HepG2 (cell line): ENCODE data around the gene TGM6.

ENCODE experiments used
- ARNT ChIP-seq: fragments of 450-650 bp; IDR thresholded peaks from 2 replicates; pipeline ENCODE4 v1.6.1; 2017
- FOSL1 ChIP-seq: sonication (generic); formaldehyde crosslinking; IDR thresholded peaks from 2 replicates; pipeline ENCODE4 v1.9.0; 2021; ENCODE audit warnings: missing genetic modification reagents, borderline replicate concordance
- NFE2L1 ChIP-seq: sonication (generic); formaldehyde crosslinking; IDR thresholded peaks from 2 replicates; pipeline ENCODE4 v1.4.0; 2020; ENCODE audit warnings: missing genetic modification reagents, mild to moderate bottlenecking, borderline replicate concordance
- NFIC ChIP-seq: IDR thresholded peaks from 2 replicates; pipeline ENCODE4 v1.6.1; 2012; ENCODE audit warnings: mild to moderate bottlenecking, low read length, inconsistent platforms
- RBAK ChIP-seq: sonication (generic); formaldehyde crosslinking; IDR thresholded peaks from 2 replicates; pipeline ENCODE4 v1.5.1; 2020; ENCODE audit warnings: mild to moderate bottlenecking, missing genetic modification reagents
- ZNF720 ChIP-seq: sonication (generic); formaldehyde crosslinking; IDR thresholded peaks from 2 replicates; pipeline ENCODE4 v1.4.0; 2020; ENCODE audit warnings: missing genetic modification reagents
- ZNF747 ChIP-seq: sonication (generic); formaldehyde crosslinking; IDR thresholded peaks from 2 replicates; pipeline ENCODE4 v1.8.1; 2023; ENCODE audit warnings: missing genetic modification reagents, mild to moderate bottlenecking, borderline replicate concordance
- TF ChIP-seq, protein P1 (sequence below): sonication (generic); formaldehyde crosslinking; IDR thresholded peaks from 2 replicates; pipeline ENCODE4 v1.5.1; 2020; ENCODE audit warnings: mild to moderate bottlenecking, missing genetic modification reagents, borderline replicate concordance
- TF ChIP-seq, protein P2 (sequence below): IDR thresholded peaks from 2 replicates; pipeline ENCODE4 v1.6.1; 2016

DNA sequence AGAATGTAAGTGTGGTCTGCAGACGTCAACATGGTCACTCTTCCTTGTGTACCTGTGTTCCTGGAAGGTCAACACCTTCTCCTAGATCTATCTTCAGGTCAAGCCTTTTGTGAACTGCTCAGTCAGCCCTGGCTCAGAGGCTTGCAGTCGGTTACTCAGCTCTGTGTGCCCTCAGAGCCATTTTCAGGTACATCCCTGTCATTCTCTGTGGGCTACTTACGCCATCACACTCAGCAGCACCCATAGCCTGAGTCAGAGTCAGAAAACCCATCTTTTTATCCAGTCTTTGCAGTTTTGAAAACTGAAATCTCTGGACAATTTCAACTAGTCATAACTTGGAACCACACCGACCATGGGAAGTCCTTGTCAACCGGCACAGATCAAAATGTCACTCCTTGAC, 49.6 kb upstream of the TGM6 start:
- TF ChIP-seq, protein P1, sequence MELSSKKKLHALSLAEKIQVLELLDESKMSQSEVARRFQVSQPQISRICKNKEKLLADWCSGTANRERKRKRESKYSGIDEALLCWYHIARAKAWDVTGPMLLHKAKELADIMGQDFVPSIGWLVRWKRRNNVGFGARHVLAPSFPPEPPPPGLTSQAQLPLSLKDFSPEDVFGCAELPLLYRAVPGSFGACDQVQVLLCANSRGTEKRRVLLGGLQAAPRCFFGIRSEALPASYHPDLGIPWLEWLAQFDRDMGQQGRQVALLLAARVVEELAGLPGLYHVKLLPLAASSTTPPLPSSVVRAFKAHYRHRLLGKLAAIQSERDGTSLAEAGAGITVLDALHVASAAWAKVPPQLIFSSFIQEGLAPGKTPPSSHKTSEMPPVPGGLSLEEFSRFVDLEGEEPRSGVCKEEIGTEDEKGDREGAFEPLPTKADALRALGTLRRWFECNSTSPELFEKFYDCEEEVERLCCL (CRISPR knock-in tag), result no peak
- no peak for TF ChIP-seq ZNF747 (CRISPR knock-in tag)
- TF ChIP-seq FOSL1 (CRISPR knock-in tag), result no peak
- TF ChIP-seq ARNT, result no peak
- TF ChIP-seq NFE2L1 (CRISPR knock-in tag), result no peak
- TF ChIP-seq, protein P2, sequence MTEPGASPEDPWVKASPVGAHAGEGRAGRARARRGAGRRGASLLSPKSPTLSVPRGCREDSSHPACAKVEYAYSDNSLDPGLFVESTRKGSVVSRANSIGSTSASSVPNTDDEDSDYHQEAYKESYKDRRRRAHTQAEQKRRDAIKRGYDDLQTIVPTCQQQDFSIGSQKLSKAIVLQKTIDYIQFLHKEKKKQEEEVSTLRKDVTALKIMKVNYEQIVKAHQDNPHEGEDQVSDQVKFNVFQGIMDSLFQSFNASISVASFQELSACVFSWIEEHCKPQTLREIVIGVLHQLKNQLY, result no peak
- TF ChIP-seq ZNF720 (CRISPR knock-in tag), result no peak
- TF ChIP-seq NFIC, result no peak
- TF ChIP-seq RBAK (CRISPR knock-in tag), result no peak
